Osteoblast (primary cell): ENCODE results near the gene PDCD11. TPM values are rescaled to one million over a fixed set of nuclear protein-coding genes. Genes with fewer than 3 reads are reported as not detected.
"Not testable (repeated sequence)": the region's sequence is repeated elsewhere in the genome, so short reads cannot be mapped to it uniquely, and the experiment has no call there.

Experiments used
- DNase-seq: peaks from one replicate; pipeline ENCODE4 v3.0.0; 2011; ENCODE audit warnings: low spot score, mixed read lengths; ENCODE audit not compliant: insufficient read length; ENCODE audit errors: missing footprints
- H2AFZ ChIP-seq: 2 replicates; pipeline ENCODE4 v1.6.0; 2011; ENCODE audit warnings: mild to moderate bottlenecking, low read length
- H3K27ac ChIP-seq: 2 replicates; pipeline ENCODE4 v1.5.1; 2011; ENCODE audit warnings: mild to moderate bottlenecking, low read depth, low read length, moderate library complexity
- H3K27me3 ChIP-seq: 2 replicates; pipeline ENCODE4 v1.6.0; 2012; ENCODE audit warnings: mild to moderate bottlenecking, control low read depth, inconsistent platforms, low read length, moderate library complexity; ENCODE audit not compliant: insufficient read depth
- H3K36me3 ChIP-seq: 2 replicates; pipeline ENCODE4 v1.5.1; 2011; ENCODE audit warnings: mild to moderate bottlenecking, low read length, control low read depth, moderate library complexity; ENCODE audit not compliant: insufficient read depth
- H3K4me1 ChIP-seq: 2 replicates; pipeline ENCODE4 v1.5.1; 2011; ENCODE audit warnings: mild to moderate bottlenecking, low read length, control low read depth, moderate library complexity; ENCODE audit not compliant: insufficient read depth
- H3K4me2 ChIP-seq: 2 replicates; pipeline ENCODE4 v1.6.0; 2011; ENCODE audit warnings: mild to moderate bottlenecking, low read length; ENCODE audit not compliant: insufficient read depth
- H3K4me3 ChIP-seq: fragments of 200-600 bp; sonication (generic); 3 replicates; pipeline ENCODE4 v1.5.1; 2012; ENCODE audit warnings: mild to moderate bottlenecking, low read length, inconsistent platforms; ENCODE audit not compliant: insufficient read depth
- H3K79me2 ChIP-seq: 2 replicates; pipeline ENCODE4 v1.6.0; 2012; ENCODE audit warnings: mild to moderate bottlenecking, low read length, control low read depth, inconsistent platforms; ENCODE audit not compliant: insufficient read depth
- H3K9me3 ChIP-seq: 2 replicates; pipeline ENCODE4 v1.5.1; 2011; ENCODE audit warnings: low read depth, low read length, control low read depth
- H4K20me1 ChIP-seq: 2 replicates; pipeline ENCODE4 v1.6.0; 2012; ENCODE audit warnings: mild to moderate bottlenecking, low read length, control low read depth; ENCODE audit not compliant: insufficient read depth
- total RNA-seq: library from RNA; depleted of rRNA; stranded (reverse); fragments of >200 nt; gene quantifications from 2 replicates; pipeline ENCODE4 v1.2.3, GENCODE V29; 2012
- TF ChIP-seq, protein P1 (sequence below): IDR thresholded peaks from 2 replicates; pipeline ENCODE4 v1.5.1; 2011; ENCODE audit warnings: mild to moderate bottlenecking, low read depth, low read length, moderate library complexity; ENCODE audit errors: extremely low read depth

The PDCD11 gene
- total RNA-seq, 1 donor, result 18.8 TPM

DNA sequence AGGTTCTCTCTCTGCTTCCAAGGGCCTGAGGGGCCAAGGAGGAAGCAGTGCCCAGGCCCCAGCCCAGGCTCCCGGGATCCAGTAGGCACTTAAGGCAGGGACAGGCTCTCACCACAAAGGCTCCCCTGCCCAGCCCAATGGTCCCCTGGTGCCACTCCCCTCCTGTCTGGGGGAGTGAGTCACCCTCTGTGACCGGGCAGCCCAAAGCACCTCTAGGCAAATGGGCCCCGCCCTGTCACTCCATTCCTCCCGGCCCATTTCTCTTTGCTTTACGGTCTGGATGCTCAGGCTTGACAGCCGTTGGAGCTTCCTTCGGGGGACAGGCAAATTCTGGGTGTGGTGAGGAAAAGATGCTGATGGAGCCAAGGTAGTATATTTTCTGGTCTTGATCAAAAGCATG, 82.7 kb downstream of the PDCD11 start, which contains the start of gene CALHM3:
Gene CALHM3 (minus strand): TSS at position 106 of the 400 bp plus-strand sequence. CDS start 208 bp downstream, outside the sequence.
- Histone ChIP-seq H3K9me3 (no peaks in the 10 kb centered on the region), H3K4me1 (peaks cover 6% of the 10 kb centered on the region), H2AFZ (no peak within 1 kb of the TSS), H3K27ac (no peak within 1 kb of the TSS), H3K4me3 (no peak within 1 kb of the TSS), H3K79me2 (no peaks in the 10 kb centered on the region), H3K4me2 (no peak within 1 kb of the TSS), H3K27me3 (no peaks in the 10 kb centered on the region), H3K36me3 (no peaks in the 10 kb centered on the region), H4K20me1 (no peaks in the 10 kb centered on the region)
- peak; percentile 61 for DNase-seq
- TF ChIP-seq, protein P1, sequence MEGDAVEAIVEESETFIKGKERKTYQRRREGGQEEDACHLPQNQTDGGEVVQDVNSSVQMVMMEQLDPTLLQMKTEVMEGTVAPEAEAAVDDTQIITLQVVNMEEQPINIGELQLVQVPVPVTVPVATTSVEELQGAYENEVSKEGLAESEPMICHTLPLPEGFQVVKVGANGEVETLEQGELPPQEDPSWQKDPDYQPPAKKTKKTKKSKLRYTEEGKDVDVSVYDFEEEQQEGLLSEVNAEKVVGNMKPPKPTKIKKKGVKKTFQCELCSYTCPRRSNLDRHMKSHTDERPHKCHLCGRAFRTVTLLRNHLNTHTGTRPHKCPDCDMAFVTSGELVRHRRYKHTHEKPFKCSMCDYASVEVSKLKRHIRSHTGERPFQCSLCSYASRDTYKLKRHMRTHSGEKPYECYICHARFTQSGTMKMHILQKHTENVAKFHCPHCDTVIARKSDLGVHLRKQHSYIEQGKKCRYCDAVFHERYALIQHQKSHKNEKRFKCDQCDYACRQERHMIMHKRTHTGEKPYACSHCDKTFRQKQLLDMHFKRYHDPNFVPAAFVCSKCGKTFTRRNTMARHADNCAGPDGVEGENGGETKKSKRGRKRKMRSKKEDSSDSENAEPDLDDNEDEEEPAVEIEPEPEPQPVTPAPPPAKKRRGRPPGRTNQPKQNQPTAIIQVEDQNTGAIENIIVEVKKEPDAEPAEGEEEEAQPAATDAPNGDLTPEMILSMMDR, result no peak

DNA sequence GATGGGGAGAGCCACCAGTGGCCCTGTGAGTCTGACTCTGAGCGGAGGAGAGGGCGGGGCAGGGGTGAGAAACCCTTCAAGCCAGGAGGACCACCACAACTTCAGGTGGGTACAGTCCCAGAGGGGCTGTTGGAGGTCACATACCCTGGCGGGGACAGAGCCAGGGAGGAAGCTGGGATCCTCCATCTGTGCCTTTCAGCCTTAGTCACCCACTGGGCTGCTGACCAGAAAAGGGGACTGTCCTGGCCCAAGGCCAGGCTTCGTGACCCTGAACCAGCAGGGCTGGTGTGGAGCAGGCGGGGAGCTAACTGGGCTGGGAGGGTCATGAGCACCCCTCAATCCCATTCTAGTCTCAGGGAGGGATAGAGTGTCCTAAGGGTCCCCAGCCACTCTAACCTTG, 84.1 kb downstream of the PDCD11 start:
- no peaks in the 10 kb centered on the region for H3K79me2 ChIP-seq
- peak overlapping the region; percentile 20 for H2AFZ ChIP-seq
- no peaks in the 10 kb centered on the region for H3K27me3 ChIP-seq
- TF ChIP-seq, protein P1, result no peak
- no peak overlapping the region for H3K4me2 ChIP-seq
- H3K9me3 ChIP-seq, result no peaks in the 10 kb centered on the region
- H3K27ac ChIP-seq, result no peak overlapping the region
- DNase-seq, result peak; percentile 93
- H4K20me1 ChIP-seq, result no peaks in the 10 kb centered on the region
- peaks cover 6% of the 10 kb centered on the region for H3K4me1 ChIP-seq
- H3K4me3 ChIP-seq, result no peak overlapping the region
- no peaks in the 10 kb centered on the region for H3K36me3 ChIP-seq

DNA sequence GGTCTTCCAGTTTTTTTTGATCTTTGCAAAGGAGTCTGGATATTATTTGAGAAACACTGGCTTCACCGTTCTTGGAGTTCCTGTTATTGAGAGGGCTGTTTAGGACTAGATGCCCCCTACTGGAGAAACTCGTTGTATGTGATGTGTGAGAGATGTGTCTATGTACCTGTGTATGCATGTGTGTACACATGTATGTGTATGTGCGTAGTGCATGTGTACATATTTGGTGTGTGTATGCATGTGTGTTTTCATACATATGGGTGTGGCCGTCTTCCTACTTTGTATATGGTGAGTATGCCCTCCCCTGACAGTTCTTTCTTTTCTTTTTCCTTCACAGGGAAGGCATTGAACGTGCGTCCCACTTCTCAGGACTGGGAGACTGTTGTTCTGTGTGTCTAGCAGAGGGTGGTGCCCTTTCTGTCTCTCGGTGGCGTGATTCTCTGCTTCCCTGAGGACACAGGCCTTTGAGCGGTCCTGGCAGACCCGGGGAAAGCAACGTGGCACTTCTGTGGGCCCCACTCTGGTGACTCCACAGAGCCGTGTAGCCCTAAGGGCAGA, 85.6 kb downstream of the PDCD11 start:
- no peaks in the 10 kb centered on the region for H3K36me3 ChIP-seq
- H2AFZ ChIP-seq, result peak overlapping the region; percentile 63
- no peaks in the 10 kb centered on the region for H3K9me3 ChIP-seq
- H3K4me3 ChIP-seq, result no peak overlapping the region
- H3K79me2 ChIP-seq, result no peaks in the 10 kb centered on the region
- no peak overlapping the region for H3K27ac ChIP-seq
- no peak overlapping the region for H3K4me2 ChIP-seq
- H4K20me1 ChIP-seq, result no peaks in the 10 kb centered on the region
- no peaks in the 10 kb centered on the region for H3K27me3 ChIP-seq
- TF ChIP-seq, protein P1, result peak; percentile 71
- H3K4me1 ChIP-seq, result peaks cover 6% of the 10 kb centered on the region
- DNase-seq, result peak; percentile 94

DNA sequence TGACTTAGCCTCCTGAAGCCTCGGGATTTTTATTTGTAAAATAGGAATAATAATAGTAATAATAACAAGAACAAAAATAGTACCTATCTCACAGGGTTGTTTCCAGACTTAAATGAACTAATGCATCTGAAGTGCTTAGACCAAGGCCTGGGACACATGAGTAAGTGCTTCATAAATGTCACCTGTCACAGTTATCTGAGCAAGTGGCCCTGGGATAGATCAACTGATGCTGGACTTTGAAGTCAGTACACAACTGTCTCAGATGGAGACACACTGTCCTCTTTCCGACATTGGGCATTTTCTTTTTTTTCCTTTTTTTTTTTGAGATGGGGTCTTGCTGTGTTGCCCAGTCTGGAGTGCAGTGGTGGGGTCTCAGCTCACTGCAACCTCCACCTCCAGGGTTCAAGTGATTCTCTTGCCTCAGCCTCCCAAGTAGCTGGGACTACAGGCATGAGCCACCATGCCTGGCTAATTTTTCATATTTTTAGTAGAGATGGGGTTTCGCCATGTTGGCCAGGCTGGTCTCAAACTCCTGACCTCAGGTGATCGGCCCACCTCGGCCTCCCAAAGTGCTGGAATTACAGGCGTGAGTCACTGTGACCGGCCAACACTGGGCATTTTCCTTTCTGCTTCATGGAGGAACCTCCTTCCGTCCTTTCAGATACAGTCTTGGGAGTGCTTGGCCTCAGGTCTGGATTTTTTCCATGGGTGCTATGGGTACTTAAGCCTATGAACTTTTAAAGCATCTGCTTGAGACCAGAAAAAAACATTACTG, 90.4 kb downstream of the PDCD11 start:
- H3K36me3 ChIP-seq, H3K79me2 ChIP-seq, H3K4me3 ChIP-seq, H3K27me3 ChIP-seq, H2AFZ ChIP-seq, H3K27ac ChIP-seq, H3K4me2 ChIP-seq, H3K9me3 ChIP-seq, H3K4me1 ChIP-seq, H4K20me1 ChIP-seq: not testable (repeated sequence)
- peak; percentile 57 for DNase-seq
